Epithelial cell of esophagus (primary cell): ENCODE data around the gene OLFML1.
"Not testable (repeated sequence)": the region's sequence is repeated elsewhere in the genome, so short reads cannot be mapped to it uniquely, and the experiment has no call there.

Experiments used
- DNase-seq: peaks from one replicate; pipeline ENCODE4 v3.0.0; 2010; ENCODE audit warnings: low read depth
- H3K4me3 ChIP-seq: 2 replicates; pipeline ENCODE4 v1.5.1; 2011; ENCODE audit warnings: mild to moderate bottlenecking, low read length, control low read depth
- CTCF ChIP-seq: IDR thresholded peaks from 2 replicates; pipeline ENCODE4 v1.5.1; 2011; ENCODE audit warnings: low read depth, mild to moderate bottlenecking, low read length, control low read depth, inconsistent platforms; ENCODE audit not compliant: insufficient read depth; ENCODE audit errors: missing control alignments

The OLFML1 gene

DNA sequence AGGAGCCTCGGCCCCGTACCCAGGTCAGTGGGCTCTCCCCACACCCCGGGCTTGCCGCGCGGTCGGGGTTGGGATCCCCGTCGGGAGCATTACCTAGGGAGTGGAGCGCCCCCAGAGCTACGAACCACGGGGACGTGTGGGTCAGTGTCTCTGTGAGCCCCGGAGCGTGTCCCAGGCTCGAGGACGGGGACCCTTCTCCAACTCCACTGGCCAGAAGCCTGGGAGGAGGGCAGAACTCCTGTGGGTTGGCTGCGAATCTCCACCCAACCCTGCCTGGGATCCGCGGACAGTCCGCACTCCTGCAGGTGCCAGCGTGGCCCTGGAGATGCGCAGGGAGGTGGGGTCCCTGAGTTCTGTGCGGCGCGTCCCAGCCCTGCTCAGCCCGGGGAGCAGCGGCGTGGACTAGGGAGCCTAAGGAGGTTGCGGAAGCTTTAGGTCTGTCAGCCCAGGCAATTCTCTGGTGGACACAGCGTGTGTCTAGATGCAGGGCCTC, 28.8 kb downstream of the OLFML1 start:
- peak overlapping the region; percentile 69 for H3K4me3 ChIP-seq
- DNase-seq: no peak
- no peak for TF ChIP-seq CTCF

GRCh38 chr11:7515447-7515886, 30.2 kb downstream of the OLFML1 start:
- no peak for DNase-seq
- no peak overlapping the region for H3K4me3 ChIP-seq
- no peak for TF ChIP-seq CTCF

DNA sequence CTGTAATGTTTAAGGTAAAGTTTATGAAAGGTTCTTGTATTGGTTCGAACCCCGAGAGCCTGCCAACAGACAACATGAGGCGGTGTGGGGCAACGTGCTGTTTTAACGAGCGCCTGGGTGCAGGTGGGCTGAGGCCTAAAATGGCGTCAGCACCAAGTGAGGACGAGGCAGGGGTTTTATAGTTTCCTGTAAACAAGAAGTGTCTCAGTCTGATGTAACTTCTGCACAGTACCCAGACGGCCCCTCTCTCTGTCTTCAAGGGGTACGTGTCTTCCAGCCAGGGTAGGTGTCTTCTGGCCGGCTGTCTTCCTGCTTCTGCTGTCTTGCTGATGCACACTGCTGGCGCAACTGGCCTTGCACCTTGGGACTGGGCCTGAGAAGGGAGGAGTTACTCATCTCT, 31.2 kb downstream of the OLFML1 start:
- TF ChIP-seq CTCF: no peak
- DNase-seq: no peak
- H3K4me3 ChIP-seq: no peak overlapping the region

- not testable (repeated sequence) for H3K4me3 ChIP-seq, DNase-seq
These were observed 32.4 kb downstream of the OLFML1 start for GRCh38 chr11:7517743-7518142.

DNA sequence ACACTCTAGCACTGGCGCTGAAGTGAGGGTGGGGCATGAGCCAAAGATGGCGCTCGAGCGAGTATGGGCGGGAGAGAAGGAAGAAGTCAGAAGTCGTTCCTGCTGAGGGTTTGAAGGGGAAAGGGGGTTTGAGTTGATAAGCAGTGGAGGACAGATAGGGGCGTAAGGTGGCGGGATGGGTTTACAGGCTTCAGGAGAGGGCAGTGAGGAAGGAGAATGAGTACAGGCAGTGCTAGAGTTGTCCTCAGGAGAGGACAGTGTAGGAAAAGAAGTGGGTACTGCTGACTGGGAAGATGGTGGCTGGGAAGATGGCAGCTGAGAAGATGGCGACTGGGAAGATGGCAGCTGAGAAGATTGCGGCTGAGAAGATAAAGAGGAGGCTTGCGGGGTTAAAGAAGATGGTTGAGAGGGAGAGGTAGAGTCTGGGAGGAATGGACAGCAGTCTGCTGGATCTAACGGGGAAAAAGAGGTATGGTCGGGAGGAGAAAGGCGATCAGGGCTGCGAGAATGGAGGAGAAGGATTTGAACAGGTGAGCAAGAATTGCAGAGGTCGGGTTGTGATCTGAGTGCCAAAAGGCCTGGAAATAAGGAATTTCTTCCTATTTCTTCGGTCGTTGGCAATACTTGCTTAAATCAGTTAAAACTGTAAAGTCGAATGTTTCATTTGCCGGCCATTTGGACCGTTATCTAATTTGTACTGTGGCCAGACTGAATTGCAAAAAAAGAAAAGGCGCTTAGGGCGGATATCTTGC, 33.7 kb downstream of the OLFML1 start:
- DNase-seq: no peak
- no peak overlapping the region for H3K4me3 ChIP-seq
- TF ChIP-seq CTCF: no peak

DNA sequence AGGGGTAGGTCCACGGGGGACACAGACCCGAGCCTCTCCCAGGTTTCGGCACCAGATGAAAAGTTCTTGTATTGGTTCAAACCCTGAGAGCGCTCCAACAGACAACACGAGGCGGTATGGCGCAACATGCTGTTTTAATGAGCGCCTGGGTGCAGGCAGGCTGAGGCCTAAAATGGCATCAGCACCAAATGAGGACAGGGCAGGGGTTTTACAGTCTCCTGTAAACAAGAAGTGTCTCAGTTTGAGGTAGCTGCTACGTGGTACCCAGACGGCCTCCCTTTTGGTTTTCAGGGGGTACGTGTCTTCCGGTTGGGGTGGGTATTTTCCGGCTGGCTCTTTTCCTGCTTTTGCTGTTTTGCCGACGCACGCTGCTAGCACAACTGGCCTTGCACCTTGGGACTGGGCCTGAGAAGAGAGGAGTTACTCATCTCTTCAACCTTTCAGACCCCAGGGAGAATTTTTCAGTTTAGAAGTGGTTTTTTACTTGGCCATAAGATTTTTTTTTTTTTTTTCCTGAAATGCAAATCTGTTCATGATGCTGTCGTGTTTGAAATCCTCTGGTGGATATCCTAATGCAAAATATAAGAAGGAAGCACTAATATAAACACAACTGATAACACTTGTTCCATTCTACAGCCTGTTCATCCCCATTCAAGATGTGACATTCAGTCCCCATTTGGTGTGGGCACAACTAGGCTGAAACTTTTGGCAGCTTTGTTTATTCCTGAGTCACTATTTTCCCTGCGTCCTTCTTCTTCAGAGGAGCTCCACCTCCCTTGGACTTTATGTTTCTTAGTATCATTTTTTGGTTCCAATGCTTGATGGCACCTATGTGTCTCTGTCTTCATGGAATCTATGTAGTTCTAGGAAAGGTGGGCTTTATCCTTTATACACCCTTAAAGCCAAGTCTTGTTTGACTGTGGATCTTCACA, 35.0 kb downstream of the OLFML1 start:
- TF ChIP-seq CTCF: no peak
- no peak overlapping the region for H3K4me3 ChIP-seq
- no peak for DNase-seq

DNA sequence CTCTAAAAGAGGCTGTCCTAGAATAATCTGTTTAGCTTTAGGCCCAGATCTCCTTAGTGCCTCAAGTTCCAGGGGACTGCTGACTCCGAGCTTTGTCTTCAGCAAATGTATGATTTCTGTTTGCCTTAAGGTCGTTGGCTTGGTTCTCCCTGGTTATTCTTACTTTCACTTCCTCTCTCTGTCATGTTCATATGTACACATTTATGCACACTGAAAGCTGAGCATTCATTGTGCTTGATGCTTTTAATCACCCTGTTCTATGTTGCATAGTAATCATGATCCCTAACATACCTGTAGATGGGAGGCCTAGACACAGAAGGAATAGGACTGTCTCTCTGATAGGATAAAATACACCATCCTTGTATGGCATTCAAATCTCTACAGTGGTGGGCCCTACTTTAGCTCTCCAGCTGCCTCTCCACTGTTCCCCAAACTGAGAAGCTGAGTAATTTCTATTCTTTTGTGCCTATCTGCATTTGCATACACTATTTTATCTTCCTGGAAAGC, 35.7 kb downstream of the OLFML1 start:
- no peak for DNase-seq

More for the DNA sequence above, 35.7 kb downstream of the OLFML1 start:
- no peak overlapping the region for H3K4me3 ChIP-seq
- no peak for TF ChIP-seq CTCF
